ENCODE measurements around the gene DDX23.
"Not testable (repeated sequence)": the region's sequence is repeated elsewhere in the genome, so short reads cannot be mapped to it uniquely, and the experiment has no call there.

DDX23 gene

DNA sequence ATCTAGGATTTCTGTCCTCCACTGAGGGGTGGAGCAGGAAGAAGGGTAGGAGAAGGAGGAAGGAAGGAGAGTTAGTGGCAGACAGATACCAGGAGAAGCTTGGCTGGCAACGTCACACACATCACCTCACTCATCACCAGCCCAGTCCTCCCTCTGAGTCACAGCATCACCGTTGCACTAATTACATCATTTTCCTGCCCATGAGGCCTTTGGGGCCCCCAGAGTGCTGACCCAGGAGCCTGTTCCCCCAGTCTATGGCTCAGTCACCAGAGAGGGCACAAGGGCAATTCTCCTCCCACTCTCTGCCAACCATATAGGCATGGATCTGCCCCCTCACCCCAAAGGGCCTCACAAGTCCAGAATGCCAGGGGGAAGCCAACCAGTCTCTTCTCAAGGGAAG lies 9.1 kb upstream of the DDX23 start:
- peaks cover 0 to 12% (median 7%) of the 10 kb centered on the region in 4 donors for H3K4me1 ChIP-seq
- no peak overlapping the region for H3K4me3 ChIP-seq
- TF ChIP-seq, protein P1, sequence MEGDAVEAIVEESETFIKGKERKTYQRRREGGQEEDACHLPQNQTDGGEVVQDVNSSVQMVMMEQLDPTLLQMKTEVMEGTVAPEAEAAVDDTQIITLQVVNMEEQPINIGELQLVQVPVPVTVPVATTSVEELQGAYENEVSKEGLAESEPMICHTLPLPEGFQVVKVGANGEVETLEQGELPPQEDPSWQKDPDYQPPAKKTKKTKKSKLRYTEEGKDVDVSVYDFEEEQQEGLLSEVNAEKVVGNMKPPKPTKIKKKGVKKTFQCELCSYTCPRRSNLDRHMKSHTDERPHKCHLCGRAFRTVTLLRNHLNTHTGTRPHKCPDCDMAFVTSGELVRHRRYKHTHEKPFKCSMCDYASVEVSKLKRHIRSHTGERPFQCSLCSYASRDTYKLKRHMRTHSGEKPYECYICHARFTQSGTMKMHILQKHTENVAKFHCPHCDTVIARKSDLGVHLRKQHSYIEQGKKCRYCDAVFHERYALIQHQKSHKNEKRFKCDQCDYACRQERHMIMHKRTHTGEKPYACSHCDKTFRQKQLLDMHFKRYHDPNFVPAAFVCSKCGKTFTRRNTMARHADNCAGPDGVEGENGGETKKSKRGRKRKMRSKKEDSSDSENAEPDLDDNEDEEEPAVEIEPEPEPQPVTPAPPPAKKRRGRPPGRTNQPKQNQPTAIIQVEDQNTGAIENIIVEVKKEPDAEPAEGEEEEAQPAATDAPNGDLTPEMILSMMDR (IDR thresholded peaks at IDR 0.05), result no peak
- peaks cover 0 to 30% of the 10 kb centered on the region in 2 donors for H3K27me3 ChIP-seq
- H3K36me3 ChIP-seq, result peaks cover 0 to 5% (median 0%) of the 10 kb centered on the region in 3 donors
- intact Hi-C loops (cut with DNase I; ENCODE audit: low total_unique reads), result loop anchor here (10.0 kb wide), 1 partner anchor 124 kb away; no protein-coding TSS in a partner anchor
- no peak for DNase-seq
- H3K27ac ChIP-seq, result no peak overlapping the region
- H3K9me3 ChIP-seq, result no peaks in the 10 kb centered on the region

DNA sequence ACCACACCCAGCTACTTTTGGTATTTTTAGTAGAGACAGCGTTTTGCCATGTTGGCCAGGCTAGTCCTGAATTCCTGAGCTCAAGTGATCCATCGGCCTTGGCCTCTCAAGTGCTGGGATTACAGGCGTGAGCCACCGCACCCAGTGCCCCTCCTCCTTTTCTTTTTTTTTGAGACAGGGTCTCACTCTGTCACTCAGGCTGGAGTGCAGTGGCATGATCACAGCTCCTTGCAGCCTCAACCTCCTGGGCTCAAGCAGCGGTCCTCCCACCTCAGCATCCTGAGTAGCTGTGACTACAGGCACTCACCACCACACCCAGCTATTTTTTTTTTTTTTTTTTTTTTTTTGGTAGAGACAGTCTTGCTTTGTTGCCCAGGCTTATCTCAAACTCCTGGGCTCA lies 8.3 kb upstream of the DDX23 start:
- peaks cover 0 to 30% of the 10 kb centered on the region in 2 donors for H3K27me3 ChIP-seq
- H3K27ac ChIP-seq, H3K4me1 ChIP-seq, H3K4me3 ChIP-seq, DNase-seq, H3K9me3 ChIP-seq, H3K36me3 ChIP-seq: not testable (repeated sequence)
- intact Hi-C loops (cut with DNase I; ENCODE audit: low total_unique reads), result loop anchor here (10.0 kb wide), 1 partner anchor 125 kb away; no protein-coding TSS in a partner anchor

DNA sequence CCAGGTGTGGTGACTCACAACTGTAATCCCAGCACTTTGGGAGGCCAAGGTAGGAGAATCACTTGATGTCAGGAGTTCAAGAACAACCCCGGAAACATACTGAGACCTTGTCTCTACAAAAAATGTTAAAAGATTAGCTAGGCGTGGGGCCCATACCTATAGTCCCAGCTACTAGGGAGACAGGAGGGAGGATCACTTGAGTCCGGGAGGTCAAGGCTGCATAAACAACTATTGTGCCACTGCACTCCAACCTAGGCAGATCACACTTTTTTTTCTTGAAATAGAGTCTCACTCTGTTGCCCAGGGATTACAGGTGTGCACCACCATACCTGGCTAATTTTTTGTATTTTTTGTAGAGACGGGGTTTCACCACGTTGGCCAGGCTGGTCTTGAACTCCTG lies 7.6 kb upstream of the DDX23 start:
- H3K36me3 ChIP-seq, result peaks cover 0 to 5% (median 0%) of the 10 kb centered on the region in 3 donors
- no peak overlapping the region for H3K27ac ChIP-seq
- intact Hi-C loops (cut with DNase I; ENCODE audit: low total_unique reads), result loop anchor here (10.0 kb wide), 1 partner anchor 125 kb away; no protein-coding TSS in a partner anchor

DNA sequence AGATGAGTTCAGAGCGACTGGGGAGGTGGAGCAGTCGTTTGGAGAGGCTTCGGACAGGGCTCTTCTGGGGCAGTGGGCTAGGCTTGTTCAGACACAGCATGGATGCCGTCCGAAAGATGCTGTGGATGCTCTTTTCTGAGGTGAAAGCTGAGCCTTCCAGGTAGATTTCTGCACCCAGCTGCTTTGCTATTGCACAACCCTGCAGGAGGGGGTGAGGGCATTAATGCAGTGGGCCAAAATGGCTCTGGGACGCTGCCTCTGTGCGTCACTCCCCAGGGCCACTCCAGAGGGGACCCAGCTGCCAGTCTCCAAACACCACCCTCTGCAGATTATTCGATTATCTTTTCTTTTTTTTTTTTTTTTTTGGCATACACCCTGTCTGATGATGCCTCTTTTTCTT lies 6.1 kb upstream of the DDX23 start:
- peaks cover 0 to 5% (median 0%) of the 10 kb centered on the region in 3 donors for H3K36me3 ChIP-seq
- intact Hi-C loops (cut with DNase I; ENCODE audit: low total_unique reads), result no loop called here
- H3K4me3 ChIP-seq, result no peak overlapping the region
- DNase-seq, result no peak
- TF ChIP-seq, protein P1 (IDR thresholded peaks at IDR 0.05), result no peak
- H3K4me1 ChIP-seq, result peaks cover 0 to 3% (median under 1%) of the 10 kb centered on the region in 4 donors
- no peak overlapping the region for H3K27ac ChIP-seq
- peaks cover 0 to 10% of the 10 kb centered on the region in 2 donors for H3K27me3 ChIP-seq
- H3K9me3 ChIP-seq, result no peaks in the 10 kb centered on the region

More for the DNA sequence above, 7.6 kb upstream of the DDX23 start:
- Histone ChIP-seq H3K27me3 (peaks cover 0 to 25% of the 10 kb centered on the region in 2 donors), H3K9me3 (no peaks in the 10 kb centered on the region), H3K4me1 (peaks cover 0 to 5% (median 0%) of the 10 kb centered on the region in 4 donors), H3K4me3 (no peak overlapping the region)
- DNase-seq, result no peak
- TF ChIP-seq, protein P1 (IDR thresholded peaks at IDR 0.05), result no peak

DNA sequence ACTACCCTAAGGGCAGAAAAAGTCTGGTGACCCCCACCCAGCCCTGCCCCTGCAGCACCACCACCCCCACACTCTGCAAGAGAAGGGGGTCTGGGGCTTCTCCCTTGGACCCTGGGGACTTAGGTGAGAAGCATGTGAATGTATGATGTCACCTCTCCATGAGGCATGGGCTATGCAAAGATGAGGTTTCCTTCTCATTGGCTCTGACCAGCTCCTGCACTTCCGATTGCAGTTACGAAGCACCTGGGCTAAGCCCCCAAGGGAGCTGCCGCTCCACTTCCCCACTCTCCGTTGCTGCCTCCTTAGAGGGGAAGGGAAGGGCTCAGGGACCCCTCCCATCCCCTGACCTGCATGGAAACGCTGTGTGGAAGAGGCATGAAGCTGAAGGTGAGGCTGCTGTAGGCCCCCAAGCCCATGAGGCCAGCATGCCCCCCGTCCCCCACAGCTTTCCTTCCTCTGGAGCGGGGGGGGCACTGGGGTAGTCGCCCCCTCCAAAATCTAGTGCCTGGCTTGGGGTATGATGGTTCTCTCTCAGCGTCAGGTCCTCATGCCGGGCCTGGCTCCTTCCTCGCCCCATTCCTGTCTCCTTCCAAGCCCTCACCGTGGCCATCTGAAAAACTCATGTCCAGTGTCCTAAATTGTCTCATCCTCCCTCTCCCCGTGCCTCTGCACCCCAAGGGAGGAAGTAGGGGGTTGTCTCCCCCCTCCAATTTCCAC lies 5.5 kb upstream of the DDX23 start:
- Histone ChIP-seq H3K4me1 (peaks cover 0 to 7% (median 4%) of the 10 kb centered on the region in 4 donors), H3K27ac (no peak overlapping the region), H3K4me3 (no peak overlapping the region), H3K9me3 (no peaks in the 10 kb centered on the region), H3K27me3 (peaks cover 0 to 4% of the 10 kb centered on the region in 2 donors), H3K36me3 (peaks cover 0 to 5% (median 0%) of the 10 kb centered on the region in 3 donors)
- DNase-seq, result no peak
- intact Hi-C loops (cut with DNase I; ENCODE audit: low total_unique reads), result no loop called here
- TF ChIP-seq, protein P1 (IDR thresholded peaks at IDR 0.05), result no peak

DNA sequence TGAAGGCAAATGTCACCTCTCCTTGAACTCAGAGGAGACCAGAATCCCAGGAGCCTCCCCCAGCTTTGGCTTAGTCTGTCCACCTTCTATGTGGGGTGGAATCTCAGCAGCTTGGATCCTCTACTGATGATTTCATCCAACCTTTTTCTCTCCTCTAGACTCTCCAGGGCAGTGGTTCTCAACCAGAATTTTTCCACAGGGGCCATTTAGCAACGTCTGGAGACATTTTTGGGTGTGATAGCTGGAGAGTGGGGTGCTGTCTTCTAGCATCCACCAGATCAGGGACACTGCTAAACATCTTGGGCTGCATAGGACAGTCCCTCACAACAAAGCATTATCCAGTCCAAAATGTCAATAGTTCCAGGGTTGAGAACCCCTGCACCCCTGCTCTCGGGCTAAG lies 4.4 kb upstream of the DDX23 start:
- intact Hi-C loops (cut with DNase I; ENCODE audit: low total_unique reads), result no loop called here
- no peak overlapping the region for H3K4me3 ChIP-seq
- H3K4me1 ChIP-seq, result peaks cover 0 to 8% (median 5%) of the 10 kb centered on the region in 4 donors
- H3K27me3 ChIP-seq, result no peaks in the 10 kb centered on the region
- peaks cover 0 to 5% (median 0%) of the 10 kb centered on the region in 3 donors for H3K36me3 ChIP-seq
- DNase-seq, result no peak
- no peaks in the 10 kb centered on the region for H3K9me3 ChIP-seq
- no peak overlapping the region for H3K27ac ChIP-seq
- TF ChIP-seq, protein P1 (IDR thresholded peaks at IDR 0.05), result no peak

DNA sequence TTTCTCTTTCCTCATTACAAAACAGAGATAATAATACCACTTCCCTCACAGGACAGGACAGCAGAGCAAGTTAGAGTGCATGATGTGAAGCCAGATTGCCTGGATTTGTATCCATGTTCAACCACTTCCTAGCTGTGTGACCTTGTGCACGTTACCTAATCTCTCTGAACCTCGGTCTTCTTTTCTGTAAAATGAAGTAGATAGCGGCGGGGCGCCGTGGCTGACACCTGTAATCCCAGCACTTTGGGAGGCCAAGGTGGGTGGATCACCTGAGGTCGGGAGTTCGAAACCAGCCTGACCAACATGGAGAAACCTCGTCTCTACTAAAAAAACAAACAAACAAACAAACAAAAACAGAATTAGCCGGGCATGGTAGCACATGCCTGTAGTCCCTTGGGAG lies 3.0 kb upstream of the DDX23 start:
- not testable (repeated sequence) for H3K27ac ChIP-seq, DNase-seq, H3K9me3 ChIP-seq, H3K36me3 ChIP-seq, H3K27me3 ChIP-seq, H3K4me3 ChIP-seq
- intact Hi-C loops (cut with DNase I; ENCODE audit: low total_unique reads), result loop anchor here (5.0 kb wide), 1 partner anchor 82 kb away; no protein-coding TSS in a partner anchor
- peaks cover 0 to 22% (median 17%) of the 10 kb centered on the region in 4 donors for H3K4me1 ChIP-seq
